H1 (cell line): ENCODE data around the gene TMEM139. TPM values are rescaled to one million over a fixed set of nuclear protein-coding genes. Genes with fewer than 3 reads are reported as not detected.

Experiments used
- BACH1 ChIP-seq: IDR thresholded peaks from 2 replicates; pipeline ENCODE4 v1.6.1; 2012; ENCODE audit warnings: low read length, improper control_type of control experiment
- FOSL1 ChIP-seq: IDR thresholded peaks from 2 replicates; pipeline ENCODE4 v1.6.1; 2011; ENCODE audit warnings: mild to moderate bottlenecking, low read depth, low read length, moderate library complexity; ENCODE audit not compliant: insufficient read depth
- HDAC2 ChIP-seq, 2 experiments: fragments of 300-600 bp in 1 of 2; sonication (generic) in 1 of 2; IDR thresholded peaks; 2 replicates each; pipeline ENCODE4 v1.6.1; 2011 to 2012; ENCODE audit warnings: low read depth in 2 of 2, low read length in 2 of 2, mild to moderate bottlenecking in 2 of 2, moderate library complexity in 2 of 2, borderline replicate concordance in 1 of 2, inconsistent platforms in 1 of 2
- KDM4A ChIP-seq: IDR thresholded peaks from one replicate; pipeline ENCODE4 v1.7.1; 2012; ENCODE audit warnings: low read depth, mild to moderate bottlenecking, moderate library complexity, low read length, inconsistent platforms; ENCODE audit not compliant: severe bottlenecking
- SIX5 ChIP-seq: IDR thresholded peaks from 2 replicates; pipeline ENCODE4 v1.6.1; 2011; ENCODE audit warnings: mild to moderate bottlenecking, low read depth, low read length
- SP4 ChIP-seq: IDR thresholded peaks from 2 replicates; pipeline ENCODE4 v1.6.1; 2012; ENCODE audit warnings: low read length, inconsistent platforms
- TCF12 ChIP-seq: IDR thresholded peaks from 2 replicates; pipeline ENCODE4 v1.6.1; 2011; ENCODE audit warnings: low read depth, mild to moderate bottlenecking, low read length
- polyA plus RNA-seq, 7 experiments: library from polyadenylated mRNA; depleted of rRNA in 3 of 7; stranded (reverse) in 5 of 7; unstranded in 2 of 7; fragments of >200 nt in 5 of 7; fragments of 200-250 nt in 2 of 7; gene quantifications; 1 replicate in 5 of 7; 2 replicates in 1 of 7; 4 replicates in 1 of 7; pipeline versions ENCODE4 v1.2.1 to v1.2.3, GENCODE V29; 2011 to 2013; ENCODE audit warnings: missing spikeins in 2 of 7, mixed read lengths in 2 of 7
- total RNA-seq: library from RNA; stranded (reverse); fragmentation: NEBNext Ultra II Directional; extraction: Animal tissue kit (Norgen Biotek cat#: 25700); gene quantifications from 2 replicates; pipeline ENCODE4 v1.2.1, GENCODE V29; 2021

TMEM139 gene
- total and polyA plus RNA-seq, 2 of the 8 experiments (the other 6 are each of a cell fraction or from before 2014, with no cell fraction given), result 3.2 to 6.7 TPM

DNA sequence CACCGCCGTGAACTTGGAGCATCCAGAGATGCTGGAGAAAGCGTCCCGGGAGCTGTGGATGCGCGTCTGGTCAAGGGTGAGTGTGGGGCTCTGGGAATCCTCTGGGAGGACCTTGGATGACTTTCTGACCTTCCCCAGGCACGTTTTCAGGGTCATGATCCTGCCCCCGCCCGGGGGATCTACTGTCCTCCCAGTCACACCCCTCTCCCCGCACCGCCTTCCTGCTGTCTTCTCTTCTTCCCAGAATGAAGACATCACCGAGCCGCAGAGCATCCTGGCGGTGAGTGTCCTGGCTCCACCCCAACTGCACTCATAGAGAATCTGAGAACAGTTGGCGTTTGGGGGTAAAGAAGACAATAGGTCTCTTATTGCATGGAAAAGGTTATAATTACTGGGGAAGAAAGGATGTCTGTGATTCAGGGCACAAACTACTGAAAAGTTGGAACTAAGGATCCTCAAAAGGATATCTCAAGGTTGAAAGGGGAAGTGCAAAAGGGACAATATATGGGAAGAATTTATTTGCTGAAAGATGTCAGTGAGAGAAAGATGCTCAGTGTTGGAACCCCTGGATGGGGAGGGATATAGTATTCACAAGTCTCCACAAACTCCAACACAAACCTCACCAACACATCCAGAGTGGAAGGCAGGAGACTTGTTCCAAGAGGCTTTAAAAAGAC lies 19.6 kb upstream of the TMEM139 start (continued):
- TF ChIP-seq SP4 (no peak), SIX5 (no peak), TCF12 (no peak), KDM4A (no peak), FOSL1 (no peak), BACH1 (no peak), HDAC2 (IDR thresholded peaks at IDR 0.05; ENCODE audit: borderline replicate concordance in 1 of 2, low read depth in 2 of 2, low read length in 2 of 2) (no peak)
